Cardiac septum (tissue), 1 donor: ENCODE measurements around the gene HSPG2. TPM values are rescaled to one million over a fixed set of nuclear protein-coding genes. Genes with fewer than 3 reads are reported as not detected.
"Not testable (repeated sequence)": the region's sequence is repeated elsewhere in the genome, so short reads cannot be mapped to it uniquely, and the experiment has no call there.

ENCODE experiments used
- DNase-seq: peaks from one replicate; pipeline ENCODE4 v3.0.0-alpha.2; 2020; ENCODE audit warnings: low spot score
- intact Hi-C: fragments of 100-400 bp; cut with DNase I; formaldehyde crosslinking; loops from one replicate; pipeline ENCODE4 v1.14.0; 2022
- total RNA-seq: library from RNA; stranded (reverse); fragmentation: NEBNext Ultra II Directional; extraction: Animal tissue kit (Norgen Biotek cat#: 25700); gene quantifications from one replicate; pipeline ENCODE4 v1.2.1, GENCODE V29; 2021
- donor health status: DM: no; HTN: no; CAD: no.

HSPG2 gene
- total RNA-seq, 1 donor from 2014 or later: 506 TPM

DNA sequence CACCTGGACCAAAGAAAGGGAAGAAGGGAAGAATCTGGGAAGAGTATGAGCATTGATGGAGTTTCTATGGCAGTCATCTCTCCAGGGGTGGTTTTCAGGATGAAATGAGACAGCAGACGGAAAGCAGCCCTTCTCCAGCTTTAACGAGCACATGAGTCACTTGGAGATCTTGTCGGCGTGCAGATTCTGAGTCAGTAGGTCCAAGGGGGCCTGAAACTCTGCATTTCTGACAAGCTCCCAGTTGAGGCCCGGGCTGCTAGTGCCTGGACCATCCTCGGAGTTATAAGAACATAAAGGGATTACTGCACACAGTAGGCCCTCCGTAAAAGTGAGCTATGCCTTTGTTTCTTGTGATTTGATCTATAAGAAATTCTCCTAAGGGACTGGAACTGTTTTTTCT, 17.6 kb downstream of the HSPG2 start:
- intact Hi-C loops: no loop called here
- no peak for DNase-seq

DNA sequence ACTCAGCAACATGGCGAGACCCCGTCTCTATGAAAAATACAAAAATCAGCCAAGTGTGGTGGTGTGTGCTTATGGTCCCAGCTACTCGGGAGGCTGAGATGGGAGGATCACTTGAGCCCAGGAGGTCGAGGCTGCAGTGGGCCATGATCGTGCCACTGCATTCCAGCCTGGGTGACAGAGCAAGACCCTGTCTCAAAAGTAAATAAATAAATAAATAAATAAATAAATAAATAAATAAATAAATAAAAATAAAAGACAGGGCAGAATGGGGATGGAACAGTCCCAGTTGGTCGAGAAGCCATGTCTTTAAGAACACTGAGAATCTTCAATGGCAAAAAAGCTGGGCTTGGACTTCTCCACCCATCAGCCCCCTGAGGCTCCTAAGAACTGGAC, 19.9 kb downstream of the HSPG2 start:
- DNase-seq, intact Hi-C loops: not testable (repeated sequence)

DNA sequence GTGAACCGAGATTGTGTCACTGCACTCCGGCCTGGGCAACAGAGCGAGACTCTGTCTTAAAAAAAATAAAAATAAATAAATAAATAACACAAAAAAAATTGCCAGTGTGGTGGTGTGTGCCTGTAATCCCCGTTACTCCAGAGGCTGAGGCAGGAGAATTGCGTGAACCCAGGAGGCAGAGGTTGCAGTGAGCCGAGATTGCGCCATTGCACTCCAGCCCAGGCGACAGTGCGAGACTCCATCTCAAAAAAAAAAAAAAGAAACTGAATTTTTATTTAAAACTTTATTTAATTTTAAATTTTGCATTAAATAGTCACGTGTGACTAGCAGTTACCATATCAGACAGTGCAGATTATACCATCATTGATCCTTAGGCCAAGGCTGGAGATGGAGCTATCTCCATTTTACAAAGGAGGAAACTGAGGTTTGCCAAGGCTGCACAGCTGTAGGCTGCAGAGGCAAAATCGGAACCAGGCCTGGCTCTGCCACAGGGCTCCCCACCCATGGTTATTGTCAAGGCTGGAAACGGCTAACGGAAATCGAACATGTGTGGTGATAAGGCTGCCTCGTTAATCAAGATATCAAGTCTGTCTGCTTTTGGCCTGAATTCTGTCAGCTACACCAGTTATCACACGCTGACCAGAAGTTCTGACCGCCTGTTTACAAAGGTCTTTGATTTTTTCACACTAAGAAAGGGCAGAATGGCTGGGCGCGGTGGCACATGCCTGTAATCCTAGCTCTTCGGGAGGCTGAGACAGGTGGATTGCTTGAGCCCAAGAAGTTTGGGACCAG, 20.5 kb downstream of the HSPG2 start:
- intact Hi-C loops: no loop called here
- no peak for DNase-seq

DNA sequence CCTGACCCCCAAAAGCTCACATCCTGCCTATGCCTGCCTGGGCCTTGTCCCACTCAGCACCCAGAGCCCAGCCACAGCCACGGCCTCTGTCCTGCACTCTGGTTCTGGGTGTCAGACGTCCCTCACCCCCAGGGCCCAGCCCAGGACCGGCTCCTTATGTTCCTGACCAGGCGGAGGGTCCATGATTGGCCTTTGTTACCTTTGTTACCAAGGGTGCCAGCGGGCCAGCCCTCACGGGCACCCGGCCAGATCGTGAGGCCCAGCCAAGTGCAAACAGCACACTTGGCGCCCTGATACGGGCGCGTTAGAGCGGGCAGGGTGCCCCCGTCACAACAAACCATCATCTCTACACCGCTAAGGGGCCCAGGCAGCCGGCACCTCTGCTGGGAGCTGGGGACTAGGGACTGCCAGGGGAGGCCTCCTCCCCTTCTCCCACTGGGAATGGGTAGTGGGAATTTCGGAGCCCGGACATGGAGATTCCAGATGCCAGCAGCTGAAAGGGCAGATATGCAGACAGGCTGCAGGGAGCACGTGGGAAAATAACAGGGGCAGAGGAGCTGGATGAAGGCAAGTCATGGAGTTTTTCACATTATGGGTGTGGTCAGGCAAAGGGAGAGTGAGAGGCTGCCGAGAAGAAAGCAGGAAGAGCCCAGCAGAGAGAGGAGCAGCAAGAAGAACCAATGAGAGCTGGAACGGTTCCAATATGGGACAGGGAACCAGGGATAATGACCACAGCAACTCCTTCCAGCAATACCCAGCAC, 22.1 kb downstream of the HSPG2 start:
- no peak for DNase-seq
- intact Hi-C loops: loop anchor here (2.0 kb wide), 1 partner anchor 18 kb away; no protein-coding TSS in a partner anchor

DNA sequence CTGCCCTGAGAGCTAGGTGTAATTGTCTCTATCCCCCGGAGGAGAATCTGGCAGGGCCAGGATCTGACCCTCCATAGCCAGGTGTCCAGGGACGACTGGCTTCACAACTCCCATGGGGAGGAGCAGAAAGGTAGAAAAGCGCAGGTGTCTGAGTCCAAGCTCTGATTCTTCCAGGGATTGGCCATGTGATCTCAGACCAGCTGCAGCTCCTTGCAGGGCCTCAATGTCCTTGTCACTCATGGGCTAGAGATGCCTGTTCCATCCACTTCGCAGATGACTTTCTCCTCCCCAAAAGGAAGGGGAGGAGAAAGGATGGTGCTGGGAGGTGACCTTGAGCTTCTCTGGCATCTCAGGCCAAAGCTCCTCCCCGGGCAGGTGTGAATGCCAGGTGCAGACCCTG, 22.7 kb downstream of the HSPG2 start:
- intact Hi-C loops: loop anchor here (2.0 kb wide), 1 partner anchor 18 kb away; no protein-coding TSS in a partner anchor
- no peak for DNase-seq

DNA sequence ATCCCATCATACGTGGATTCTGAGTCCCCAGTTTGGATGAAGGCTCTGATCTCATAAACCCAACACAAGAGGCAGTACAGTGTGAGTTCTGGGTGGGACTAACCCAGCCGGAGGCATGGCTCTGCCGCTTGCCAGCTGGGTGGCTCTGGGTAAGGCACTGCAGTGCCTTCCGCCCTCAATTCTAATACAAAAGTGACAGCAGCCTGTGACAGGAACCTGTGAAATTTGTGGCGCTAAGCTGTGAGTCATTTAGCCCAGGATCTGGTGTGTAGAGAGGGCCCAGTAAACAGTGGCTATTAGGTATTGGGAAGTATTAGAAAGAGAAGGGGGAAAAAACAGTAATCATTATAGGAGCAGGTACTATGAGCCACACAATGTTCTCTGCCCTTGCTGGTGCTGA, 23.3 kb downstream of the HSPG2 start:
- no peak for DNase-seq
- intact Hi-C loops: loop anchor here (2.0 kb wide), 1 partner anchor 17 kb away; no protein-coding TSS in a partner anchor

DNA sequence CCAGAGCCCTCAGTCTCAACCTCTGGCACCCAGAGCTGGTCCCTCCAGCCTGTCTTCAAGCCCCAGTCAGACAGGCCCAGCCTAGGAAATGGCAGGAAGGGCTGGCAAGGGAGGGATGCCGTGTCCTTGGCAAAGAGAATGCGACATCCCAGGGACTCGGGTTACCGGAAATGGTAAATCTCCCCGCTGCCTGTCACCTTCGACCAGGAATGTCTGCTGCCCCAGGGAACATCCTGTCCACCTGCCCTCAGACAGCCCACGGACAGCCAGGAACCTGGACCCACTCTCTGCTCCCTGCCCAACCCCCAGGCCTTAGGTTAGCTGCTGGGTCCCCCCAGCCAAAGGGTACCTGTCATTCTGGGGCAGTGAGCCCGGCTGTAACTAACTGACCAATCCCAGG, 23.9 kb downstream of the HSPG2 start:
- DNase-seq: no peak
- intact Hi-C loops: no loop called here

DNA sequence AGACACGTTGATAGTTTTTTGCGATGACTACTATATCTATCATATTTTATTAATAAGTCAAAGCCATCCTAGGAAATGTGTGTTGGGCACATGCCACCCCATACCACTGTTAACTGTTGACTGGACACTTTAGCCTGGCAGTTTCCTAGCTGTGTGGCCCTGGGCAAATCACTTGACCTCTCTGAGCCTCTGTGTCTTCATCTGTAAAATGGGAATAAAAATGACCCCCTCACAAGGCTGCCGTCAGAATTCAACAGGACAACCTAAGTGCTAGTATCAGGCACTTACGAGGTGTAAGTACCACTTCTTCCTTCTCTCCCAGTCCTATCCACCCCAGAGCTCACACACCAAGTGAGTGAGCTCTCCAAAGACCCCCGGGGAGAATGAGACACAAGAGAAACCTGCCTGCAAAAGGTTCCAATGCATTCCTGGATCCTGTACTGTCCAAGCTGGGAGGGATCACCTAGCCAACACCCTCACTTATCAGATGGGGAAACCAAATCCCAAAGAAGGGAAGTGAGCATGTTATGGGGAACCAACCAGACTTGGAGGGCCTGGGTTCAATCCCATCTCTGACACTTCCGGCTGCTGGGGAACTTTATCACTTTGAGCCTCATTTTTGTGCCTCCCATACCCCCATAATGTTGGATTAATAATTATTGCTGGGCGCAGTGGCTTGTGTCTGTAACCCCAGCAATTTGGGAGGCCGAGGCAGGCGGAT, 24.9 kb downstream of the HSPG2 start:
- intact Hi-C loops: no loop called here
- DNase-seq: no peak

DNA sequence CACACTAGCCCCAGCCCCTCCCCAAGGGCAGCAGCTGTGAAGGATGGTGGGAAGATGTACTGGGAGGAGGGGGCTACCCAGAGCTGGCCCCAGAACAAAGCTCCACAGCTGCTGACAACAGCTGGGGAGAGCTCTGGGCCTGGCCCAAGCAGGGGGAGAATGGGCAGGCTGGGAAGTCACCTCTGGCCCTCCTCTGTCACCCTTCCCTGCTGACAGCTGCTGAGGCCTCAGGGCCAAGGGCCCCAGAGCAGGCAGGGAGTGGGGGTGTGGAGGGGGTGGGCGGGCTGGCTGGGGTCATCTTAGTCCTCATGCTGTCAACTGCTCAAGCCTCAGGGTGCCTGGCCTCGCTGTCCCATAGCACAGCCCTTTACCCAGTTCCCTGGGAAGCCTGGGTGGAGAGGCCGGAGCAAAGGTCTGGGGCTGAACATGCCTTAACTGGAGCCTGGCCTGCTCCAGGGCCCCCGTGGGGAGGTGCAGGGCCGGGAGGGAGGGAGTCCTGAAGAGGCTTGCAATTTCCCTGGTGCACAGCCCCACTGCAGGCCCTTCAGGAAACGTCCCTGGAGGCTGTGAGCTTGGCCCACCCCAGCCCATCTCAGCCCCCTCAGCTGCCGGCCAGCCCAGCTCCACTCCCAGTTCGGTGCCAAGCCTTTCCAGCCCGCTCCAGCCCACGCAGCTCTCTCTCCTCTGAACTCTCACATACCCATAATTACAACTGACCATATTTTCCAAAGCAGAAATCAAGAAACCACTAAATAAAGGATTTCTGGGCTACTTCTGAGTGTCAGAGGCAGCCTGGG, 25.7 kb downstream of the HSPG2 start:
- intact Hi-C loops: loop anchor here (2.0 kb wide), 1 partner anchor 27 kb away; no protein-coding TSS in a partner anchor
- DNase-seq: peak; percentile 89

DNA sequence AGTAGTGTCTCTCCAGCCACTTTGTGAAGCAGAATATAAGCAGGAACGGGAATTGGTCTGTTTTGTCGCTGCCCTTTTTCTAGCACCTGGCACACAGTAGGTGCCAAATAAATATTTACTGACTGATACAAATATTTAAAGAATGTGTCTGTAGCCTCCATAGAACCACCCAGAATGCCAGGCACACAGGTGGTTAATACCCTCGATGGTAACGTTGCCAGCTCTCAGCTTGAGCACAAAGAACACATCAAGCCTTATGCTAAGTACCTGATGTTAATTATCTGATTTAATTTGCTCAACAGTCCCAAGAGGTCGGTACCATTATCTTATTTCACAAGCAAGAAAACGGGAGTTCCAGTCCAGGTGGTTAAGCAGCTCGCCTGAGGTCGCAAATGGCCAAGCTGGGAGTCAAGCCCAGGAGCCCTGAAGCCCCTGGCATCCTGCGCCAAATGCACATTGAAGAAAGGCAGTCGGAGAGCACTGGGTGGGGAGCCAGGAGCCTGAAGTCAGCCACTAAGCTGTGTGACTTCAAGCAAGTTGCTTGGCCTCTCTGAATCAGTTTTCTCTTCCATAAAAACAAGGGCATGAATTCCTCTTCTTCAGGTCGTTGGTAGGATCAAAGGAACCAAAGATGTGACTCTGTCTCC, 26.4 kb downstream of the HSPG2 start:
- intact Hi-C loops: loop anchor here (2.0 kb wide), 1 partner anchor 28 kb away; no protein-coding TSS in a partner anchor
- no peak for DNase-seq

DNA sequence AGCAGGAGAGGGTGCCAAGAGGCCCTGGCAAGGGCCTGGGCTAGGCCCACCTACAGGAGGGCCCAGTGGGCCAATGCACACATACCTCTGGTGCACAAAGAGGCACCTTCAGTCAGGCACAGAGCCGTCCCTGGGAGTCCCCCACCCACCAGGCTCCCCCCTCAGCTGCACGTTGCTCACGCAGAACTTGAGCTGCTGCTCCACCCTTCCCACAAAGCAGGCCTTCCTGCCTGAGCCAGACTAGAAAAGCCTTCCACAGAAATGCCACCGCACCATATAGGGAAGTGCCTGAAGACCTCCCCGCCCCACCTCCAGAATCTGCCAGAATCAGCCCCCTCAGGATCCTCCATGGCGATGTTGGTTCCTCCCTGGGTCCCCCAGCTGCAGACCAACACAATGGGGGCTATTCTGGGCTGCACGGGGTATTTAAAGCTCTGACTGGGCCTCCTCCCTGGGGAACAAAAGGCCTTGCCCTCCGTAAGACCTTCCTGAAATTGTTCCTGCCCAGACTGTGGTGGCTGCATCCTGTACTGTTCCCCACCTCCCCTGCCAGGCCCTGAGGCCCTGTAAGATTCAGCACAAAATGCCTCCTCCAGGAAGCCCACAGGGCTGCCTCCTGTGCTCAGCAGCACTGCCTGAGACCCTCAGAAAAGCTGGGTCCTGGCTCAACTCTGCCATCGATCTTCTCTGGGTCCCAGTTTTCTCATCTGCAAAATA, 27.2 kb downstream of the HSPG2 start:
- peak; percentile 89 for DNase-seq
- intact Hi-C loops: loop anchor here (2.0 kb wide), 1 partner anchor 29 kb away; no protein-coding TSS in a partner anchor

DNA sequence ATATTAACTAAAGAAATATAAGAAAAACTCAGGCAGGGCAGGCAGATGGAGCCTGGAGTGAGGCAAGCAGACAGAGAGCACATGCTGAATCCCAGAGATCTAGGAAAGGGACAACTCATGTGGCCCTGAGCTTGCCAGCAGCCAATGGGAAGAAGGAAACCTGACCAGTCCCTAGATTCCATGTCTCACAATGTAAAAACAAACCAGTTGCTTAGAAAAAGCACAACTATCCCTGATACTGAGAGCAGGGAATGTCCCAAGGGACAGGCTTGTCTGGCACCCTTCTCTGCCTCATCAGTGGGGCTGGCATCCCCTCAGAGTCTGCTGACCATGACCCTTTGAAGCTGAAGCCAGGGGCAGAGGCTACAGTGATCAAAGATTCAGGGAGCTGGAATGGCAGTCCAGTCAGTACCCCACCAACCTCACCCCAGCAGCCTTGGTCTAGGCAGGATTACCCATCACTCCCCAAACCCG, 27.8 kb downstream of the HSPG2 start:
- intact Hi-C loops: no loop called here

DNA sequence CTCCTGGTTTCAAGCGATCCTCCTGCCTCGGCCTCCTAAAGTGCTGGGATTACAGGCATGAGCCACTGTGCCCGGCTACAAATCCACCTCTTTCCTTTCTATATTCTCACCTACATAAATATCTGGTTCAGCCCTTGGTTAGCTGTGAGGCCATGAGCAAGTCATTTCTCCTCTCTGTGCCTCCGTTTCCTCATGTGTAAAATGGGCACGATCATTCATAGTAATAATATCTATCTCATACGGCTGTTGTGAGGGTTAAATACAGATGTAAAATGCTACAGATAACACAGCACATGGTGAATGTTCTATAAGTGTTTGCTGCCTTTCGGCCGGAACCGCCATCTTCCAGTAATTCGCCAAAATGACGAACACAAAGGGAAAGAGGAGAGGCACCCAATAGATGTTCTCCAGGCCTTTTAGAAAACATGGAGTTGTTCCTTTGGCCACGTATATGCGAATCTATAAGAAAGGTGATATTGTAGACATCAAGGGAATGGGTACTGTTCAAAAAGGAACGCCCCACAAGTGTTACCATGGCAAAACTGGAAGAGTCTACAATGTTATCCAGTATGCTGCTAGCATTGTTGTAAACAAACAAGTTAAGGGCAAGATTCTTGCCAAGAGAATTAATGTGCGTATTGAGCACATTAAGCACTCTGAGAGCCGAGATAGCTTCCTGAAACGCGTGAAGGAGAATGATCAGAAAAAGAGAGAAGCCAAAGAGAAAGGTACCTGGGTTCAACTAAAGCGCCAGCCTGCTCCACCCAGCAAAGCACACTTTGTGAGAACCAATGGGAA, 29.2 kb downstream of the HSPG2 start:
- DNase-seq, intact Hi-C loops: not testable (repeated sequence)

More for the DNA sequence above, 27.8 kb downstream of the HSPG2 start:
- no peak for DNase-seq

DNA sequence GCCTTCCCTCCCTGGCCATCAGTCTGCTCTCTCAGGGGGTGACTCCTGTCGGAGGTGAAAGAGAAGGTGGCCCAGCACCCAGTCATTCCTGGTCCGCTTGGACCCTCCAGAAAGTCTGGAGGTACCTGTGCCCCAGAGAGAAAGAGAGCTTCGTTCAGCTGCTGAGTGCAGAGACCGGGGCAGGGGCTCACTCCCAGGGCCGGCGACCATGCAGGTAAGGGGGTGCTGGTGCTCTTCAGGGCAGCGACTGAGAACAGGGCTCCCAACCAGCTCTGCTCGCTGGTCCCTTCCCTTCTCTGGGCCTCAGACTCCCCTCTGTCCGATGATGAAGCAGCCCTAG, 30.1 kb downstream of the HSPG2 start:
- DNase-seq: no peak
- intact Hi-C loops: no loop called here

DNA sequence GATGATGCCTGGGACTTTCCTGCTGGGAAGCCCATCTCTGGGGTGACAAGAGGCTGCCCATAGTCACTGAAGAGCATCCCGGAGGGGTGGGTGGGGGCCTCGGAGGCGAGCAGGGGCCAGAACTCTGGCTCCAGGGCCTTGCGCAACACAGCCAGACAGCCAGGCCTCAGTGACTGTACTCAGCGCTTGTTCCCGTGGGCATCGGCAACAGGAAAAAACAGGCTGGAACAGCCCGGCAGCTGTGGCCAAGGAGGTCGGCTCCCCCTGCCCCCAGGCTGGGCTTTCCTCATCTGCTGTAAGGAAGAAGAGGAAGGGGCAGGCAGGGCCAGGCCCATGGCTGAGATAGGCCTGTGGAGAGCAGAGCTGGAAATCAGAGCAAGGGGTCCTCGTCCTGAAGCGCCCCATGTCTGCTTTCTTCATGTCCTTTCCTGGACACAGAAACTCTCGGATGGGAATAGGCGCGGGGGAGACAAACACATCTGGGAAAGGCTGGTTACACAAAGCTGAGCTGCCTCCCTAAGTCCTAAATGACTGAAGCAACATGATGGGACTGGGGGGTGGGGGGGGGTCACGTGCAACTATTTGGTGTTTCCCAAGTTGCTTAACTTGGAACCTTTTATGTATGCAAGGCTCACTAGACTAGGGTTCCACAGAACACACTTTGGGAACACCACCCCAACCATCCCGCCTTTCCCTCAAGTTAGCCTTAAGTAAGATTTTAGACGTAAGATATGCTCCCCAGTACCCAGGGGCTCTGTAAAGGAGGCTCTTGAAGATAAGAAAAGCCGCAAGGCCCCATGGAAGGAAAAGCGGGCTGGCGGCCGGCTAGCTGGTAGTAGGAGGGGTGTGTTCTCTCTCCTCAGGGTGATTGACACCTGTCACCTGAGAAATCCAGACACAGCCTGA, 30.7 kb downstream of the HSPG2 start:
- DNase-seq: peak; percentile 87
- intact Hi-C loops: no loop called here
